ENCODE measurements around the gene SCCPDH. TPM values are rescaled to one million over a fixed set of nuclear protein-coding genes. Genes with fewer than 3 reads are reported as not detected.

SCCPDH gene, protein sequence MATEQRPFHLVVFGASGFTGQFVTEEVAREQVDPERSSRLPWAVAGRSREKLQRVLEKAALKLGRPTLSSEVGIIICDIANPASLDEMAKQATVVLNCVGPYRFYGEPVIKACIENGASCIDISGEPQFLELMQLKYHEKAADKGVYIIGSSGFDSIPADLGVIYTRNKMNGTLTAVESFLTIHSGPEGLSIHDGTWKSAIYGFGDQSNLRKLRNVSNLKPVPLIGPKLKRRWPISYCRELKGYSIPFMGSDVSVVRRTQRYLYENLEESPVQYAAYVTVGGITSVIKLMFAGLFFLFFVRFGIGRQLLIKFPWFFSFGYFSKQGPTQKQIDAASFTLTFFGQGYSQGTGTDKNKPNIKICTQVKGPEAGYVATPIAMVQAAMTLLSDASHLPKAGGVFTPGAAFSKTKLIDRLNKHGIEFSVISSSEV
- 34.4 and 40.0 TPM in 2 replicates for total RNA-seq

GRCh38 chr1:246724016-246724730 lies at the start of gene SCCPDH:
SCCPDH (plus strand) TSS chr1:246724409; CDS start chr1:246724423, 14 bp downstream.

Other genes with a start within 250 kb of the SCCPDH start
- 18.9 and 20.0 TPM in 2 replicates for gene SMYD3, start 217.1 kb upstream of the SCCPDH start, total RNA-seq
- gene TFB2M, start 158.1 kb upstream of the SCCPDH start, total RNA-seq = 12.4 and 13.1 TPM in 2 replicates
- 18.1 and 25.6 TPM in 2 replicates for gene CNST, start 158.0 kb upstream of the SCCPDH start, total RNA-seq
- gene AHCTF1, start 207.5 kb downstream of the SCCPDH start, total RNA-seq = 22.6 and 23.4 TPM in 2 replicates